Peyer's patch (tissue), 4 donors: ENCODE measurements around the gene ZCCHC12. TPM values are rescaled to one million over a fixed set of nuclear protein-coding genes. Genes with fewer than 3 reads are reported as not detected.

Source experiments
- DNase-seq, 3 donors: peaks; one replicate each; pipeline ENCODE4 v3.0.0-alpha.2; 2017 to 2019
- H3K27ac ChIP-seq, 4 donors: fragments of 200-600 bp; sonication (generic); one replicate each; pipeline ENCODE4 v1.5.1; 2016 to 2019
- H3K27me3 ChIP-seq, 2 donors: fragments of 200-600 bp; sonication (generic); one replicate each; pipeline ENCODE4 v1.5.1; 2019
- H3K36me3 ChIP-seq, 3 donors: fragments of 200-600 bp; sonication (generic); one replicate each; pipeline ENCODE4 v1.5.1; 2016 to 2019
- H3K4me1 ChIP-seq, 4 donors: fragments of 200-600 bp; sonication (generic); one replicate each; pipeline ENCODE4 v1.5.1; 2016 to 2019
- H3K4me3 ChIP-seq, 4 donors: fragments of 200-600 bp; sonication (generic); 1 replicate in 3 of 4; 2 replicates in 1 of 4; pipeline ENCODE4 v1.5.1; 2016 to 2019; ENCODE audit warnings: mild to moderate bottlenecking in 1 of 4
- H3K9me3 ChIP-seq, 4 donors: fragments of 200-600 bp; sonication (generic); one replicate each; pipeline ENCODE4 v1.5.1; 2016 to 2019; ENCODE audit warnings: mild to moderate bottlenecking in 1 of 4
- POLR2A ChIP-seq, 2 donors: fragments of 450-650 bp; IDR thresholded peaks; one replicate each; pipeline ENCODE4 v1.5.1; 2017; ENCODE audit warnings: antibody characterized with exemption in 2 of 2, mild to moderate bottlenecking in 2 of 2, moderate library complexity in 2 of 2
- total RNA-seq, 4 donors: library from RNA; depleted of rRNA; stranded (reverse); fragments of >200 nt; gene quantifications; one replicate each; pipeline ENCODE4 v1.1.0, GENCODE V29; 2016
- TF ChIP-seq, protein P1 (sequence below), 6 experiments: fragments of 450-650 bp in 4 of 6; fragments of 200-600 bp in 2 of 6; sonication (generic) in 1 of 6; IDR thresholded peaks; one replicate each; pipeline ENCODE4 v1.5.1; 2017 to 2019; ENCODE audit warnings: antibody characterized with exemption in 6 of 6, mild to moderate bottlenecking in 3 of 6, moderate library complexity in 1 of 6

Gene ZCCHC12
- not detected for total RNA-seq

DNA sequence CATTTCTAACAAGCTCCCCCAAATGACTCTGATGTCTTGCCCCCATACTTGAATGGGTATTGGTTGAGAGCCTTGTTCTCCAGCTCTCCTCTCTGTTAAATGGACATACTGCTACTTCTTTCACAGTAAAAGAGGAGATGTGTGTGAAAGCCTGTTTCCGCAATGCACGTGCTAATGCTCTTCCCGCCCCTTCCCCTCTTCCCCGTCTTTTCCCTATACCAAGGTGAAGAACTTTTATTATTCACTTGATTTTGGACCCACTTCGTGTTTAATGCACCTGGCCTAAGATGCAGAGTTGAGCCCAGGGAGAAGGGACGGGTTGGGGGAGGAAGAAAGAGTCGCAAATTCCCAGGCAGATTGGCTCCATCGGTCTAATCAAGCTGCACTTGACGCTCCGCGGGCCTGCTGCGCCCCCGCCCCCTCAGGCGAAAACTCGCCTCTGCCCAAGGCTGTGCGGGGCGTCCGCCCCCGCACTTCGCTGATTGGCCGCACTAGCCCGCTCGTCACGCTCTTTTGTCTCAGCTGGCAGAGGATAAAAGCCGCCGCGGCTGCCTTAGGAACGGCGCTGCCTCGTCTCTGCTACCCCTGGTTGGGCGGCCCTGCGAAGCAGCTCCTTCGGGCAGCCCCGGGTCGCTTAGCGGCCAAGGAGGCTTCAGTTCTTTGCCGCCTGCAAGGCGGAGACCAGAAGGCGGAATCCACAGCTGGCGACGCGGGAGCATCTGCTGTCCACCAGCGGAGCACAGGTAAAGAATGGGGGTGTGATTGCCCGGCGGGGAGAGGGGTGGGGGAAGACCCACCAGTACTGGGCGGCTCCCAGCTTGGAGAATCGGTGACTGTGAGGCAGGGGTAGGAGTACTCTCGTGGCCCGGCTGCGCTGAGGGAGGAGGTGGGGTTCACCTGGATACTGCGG, at the start of gene ZCCHC12:
Gene ZCCHC12 (plus strand): TSS at position 562 of the 910 bp plus-strand sequence. CDS start 1,421 bp downstream, outside the sequence.
- Histone ChIP-seq H3K27ac (no peak within 1 kb of the TSS), H3K27me3 (no peaks in the 10 kb centered on the region)
- DNase-seq, result peak; percentile 43 to 56 (median 44)

DNA sequence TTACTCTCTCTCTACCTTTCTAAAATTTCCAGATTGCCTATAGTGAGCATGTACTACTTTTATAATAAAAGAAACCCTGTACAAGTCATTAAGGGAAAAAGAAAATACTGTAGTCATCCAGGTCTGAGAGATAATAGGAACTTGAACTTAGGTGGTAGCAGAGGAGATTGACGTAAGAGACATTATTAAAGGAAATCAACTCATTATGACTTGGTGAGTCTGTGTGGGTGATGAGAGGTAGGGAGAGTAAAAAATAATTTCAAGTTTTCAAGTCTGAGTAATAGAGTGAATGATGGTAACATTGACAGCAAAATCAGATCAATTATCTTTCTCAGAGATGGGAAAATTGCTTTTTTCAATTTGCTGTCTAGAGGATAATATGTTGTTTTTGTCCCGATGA, 44.0 kb upstream of the ZCCHC12 start:
- Histone ChIP-seq H3K36me3 (no peaks in the 10 kb centered on the region), H3K4me3 (no peak overlapping the region), H3K9me3 (no peaks in the 10 kb centered on the region), H3K27me3 (no peaks in the 10 kb centered on the region), H3K27ac (no peak overlapping the region), H3K4me1 (no peaks in the 10 kb centered on the region)
- TF ChIP-seq, protein P1, sequence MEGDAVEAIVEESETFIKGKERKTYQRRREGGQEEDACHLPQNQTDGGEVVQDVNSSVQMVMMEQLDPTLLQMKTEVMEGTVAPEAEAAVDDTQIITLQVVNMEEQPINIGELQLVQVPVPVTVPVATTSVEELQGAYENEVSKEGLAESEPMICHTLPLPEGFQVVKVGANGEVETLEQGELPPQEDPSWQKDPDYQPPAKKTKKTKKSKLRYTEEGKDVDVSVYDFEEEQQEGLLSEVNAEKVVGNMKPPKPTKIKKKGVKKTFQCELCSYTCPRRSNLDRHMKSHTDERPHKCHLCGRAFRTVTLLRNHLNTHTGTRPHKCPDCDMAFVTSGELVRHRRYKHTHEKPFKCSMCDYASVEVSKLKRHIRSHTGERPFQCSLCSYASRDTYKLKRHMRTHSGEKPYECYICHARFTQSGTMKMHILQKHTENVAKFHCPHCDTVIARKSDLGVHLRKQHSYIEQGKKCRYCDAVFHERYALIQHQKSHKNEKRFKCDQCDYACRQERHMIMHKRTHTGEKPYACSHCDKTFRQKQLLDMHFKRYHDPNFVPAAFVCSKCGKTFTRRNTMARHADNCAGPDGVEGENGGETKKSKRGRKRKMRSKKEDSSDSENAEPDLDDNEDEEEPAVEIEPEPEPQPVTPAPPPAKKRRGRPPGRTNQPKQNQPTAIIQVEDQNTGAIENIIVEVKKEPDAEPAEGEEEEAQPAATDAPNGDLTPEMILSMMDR (IDR thresholded peaks at IDR 0.05), result no peak
- TF ChIP-seq POLR2A (IDR thresholded peaks at IDR 0.05), result no peak
- DNase-seq, result no peak

More for the DNA sequence above, at the start of gene ZCCHC12:
- Histone ChIP-seq H3K9me3 (no peaks in the 10 kb centered on the region), H3K4me3 (peak within 1 kb of the TSS in 3 of 4 donors; percentile 30 to 34 (median 32)), H3K4me1 (no peaks in the 10 kb centered on the region), H3K36me3 (no peaks in the 10 kb centered on the region)
- TF ChIP-seq POLR2A (IDR thresholded peaks at IDR 0.05), result no peak
- TF ChIP-seq, protein P1 (IDR thresholded peaks at IDR 0.05), result no peak

DNA sequence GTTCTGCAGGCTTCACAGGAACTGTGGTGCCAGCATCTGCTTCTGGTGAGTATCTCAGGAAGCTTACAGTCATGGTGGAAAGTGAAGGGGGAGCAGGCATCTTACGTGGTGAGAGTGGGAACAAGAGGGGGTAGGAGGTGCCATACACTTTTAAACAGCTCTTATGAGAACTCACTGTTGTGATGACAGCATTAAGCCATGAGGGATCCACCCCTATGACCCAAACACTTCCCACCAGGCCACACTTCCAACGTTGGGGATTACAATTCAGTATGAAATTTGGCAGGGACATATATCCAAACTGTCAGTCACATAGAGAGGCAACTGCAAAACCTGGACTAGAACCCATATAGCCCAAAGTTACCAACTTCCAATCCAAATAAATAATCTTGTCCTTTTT, 43.1 kb upstream of the ZCCHC12 start:
- no peak overlapping the region for H3K4me3 ChIP-seq
- H3K36me3 ChIP-seq, result no peaks in the 10 kb centered on the region
- H3K27ac ChIP-seq, result no peak overlapping the region
- H3K4me1 ChIP-seq, result no peaks in the 10 kb centered on the region
- DNase-seq, result no peak
- no peaks in the 10 kb centered on the region for H3K9me3 ChIP-seq
- TF ChIP-seq, protein P1 (IDR thresholded peaks at IDR 0.05), result no peak
- no peak for TF ChIP-seq POLR2A (IDR thresholded peaks at IDR 0.05)
- no peaks in the 10 kb centered on the region for H3K27me3 ChIP-seq

DNA sequence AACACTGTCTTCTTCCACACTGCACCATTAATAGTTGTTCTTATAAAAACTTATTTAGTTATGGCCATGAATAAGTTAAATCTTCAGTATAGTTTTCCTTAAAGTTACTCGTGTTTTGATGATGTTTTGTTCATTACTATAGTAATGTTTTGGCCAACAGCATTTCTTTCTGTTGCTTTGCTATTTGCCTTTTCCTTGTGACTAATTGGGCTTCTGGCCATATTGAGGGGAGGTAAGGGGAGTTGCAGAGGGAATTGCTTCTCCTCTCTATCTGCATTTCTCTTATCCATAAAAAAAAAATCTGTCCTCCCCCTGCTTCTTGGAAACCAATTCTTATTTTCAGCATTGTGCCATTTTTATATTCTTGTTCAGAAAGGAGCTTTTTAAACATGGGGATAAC, 42.7 kb upstream of the ZCCHC12 start:
- TF ChIP-seq POLR2A (IDR thresholded peaks at IDR 0.05), result no peak
- TF ChIP-seq, protein P1 (IDR thresholded peaks at IDR 0.05), result no peak
- H3K4me3 ChIP-seq, result no peak overlapping the region
- H3K36me3 ChIP-seq, result no peaks in the 10 kb centered on the region
- no peaks in the 10 kb centered on the region for H3K4me1 ChIP-seq
- DNase-seq, result no peak
- H3K27me3 ChIP-seq, result no peaks in the 10 kb centered on the region
- no peaks in the 10 kb centered on the region for H3K9me3 ChIP-seq
- no peak overlapping the region for H3K27ac ChIP-seq

DNA sequence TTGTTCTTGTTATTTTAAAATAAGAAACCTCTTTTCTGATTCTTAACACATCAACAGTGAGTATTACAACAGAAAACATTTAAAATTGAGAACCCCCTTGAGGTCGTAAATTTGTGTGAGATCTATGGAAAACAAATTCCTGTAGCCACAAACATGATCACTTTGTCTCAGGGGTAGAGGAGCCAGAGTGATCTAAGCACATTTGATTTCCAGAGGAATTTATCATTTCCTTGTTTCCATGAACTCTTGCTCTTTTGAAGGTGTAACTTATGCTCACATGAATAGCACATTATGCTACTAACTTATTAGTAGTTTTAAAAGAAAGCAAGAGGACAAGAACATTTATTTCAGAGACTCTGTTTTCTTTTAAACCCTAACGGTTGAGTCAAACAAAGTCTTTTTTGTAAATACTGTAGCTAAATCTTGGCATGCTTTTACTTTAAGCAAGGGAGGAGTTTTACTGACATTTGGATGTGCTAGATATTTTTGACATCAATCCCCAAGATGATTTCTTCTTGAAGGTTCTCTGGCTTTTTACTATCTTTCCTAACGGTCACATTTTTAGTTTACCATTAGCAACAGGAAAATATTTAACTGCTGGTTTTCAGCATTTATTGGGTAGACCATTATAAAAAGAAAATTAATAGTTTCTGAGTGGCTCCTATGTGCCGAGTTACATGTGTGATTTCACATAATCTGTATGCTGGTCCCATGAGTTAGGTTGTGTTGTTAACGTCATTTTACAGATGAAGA, 27.9 kb upstream of the ZCCHC12 start:
- Histone ChIP-seq H3K9me3 (no peaks in the 10 kb centered on the region), H3K27me3 (no peaks in the 10 kb centered on the region), H3K4me3 (no peak overlapping the region), H3K4me1 (no peaks in the 10 kb centered on the region), H3K27ac (no peak overlapping the region), H3K36me3 (no peaks in the 10 kb centered on the region)
- DNase-seq, result no peak
- no peak for TF ChIP-seq POLR2A (IDR thresholded peaks at IDR 0.05)
- TF ChIP-seq, protein P1 (IDR thresholded peaks at IDR 0.05), result no peak
